ENCODE data around the gene ATL3.

The ATL3 gene, protein sequence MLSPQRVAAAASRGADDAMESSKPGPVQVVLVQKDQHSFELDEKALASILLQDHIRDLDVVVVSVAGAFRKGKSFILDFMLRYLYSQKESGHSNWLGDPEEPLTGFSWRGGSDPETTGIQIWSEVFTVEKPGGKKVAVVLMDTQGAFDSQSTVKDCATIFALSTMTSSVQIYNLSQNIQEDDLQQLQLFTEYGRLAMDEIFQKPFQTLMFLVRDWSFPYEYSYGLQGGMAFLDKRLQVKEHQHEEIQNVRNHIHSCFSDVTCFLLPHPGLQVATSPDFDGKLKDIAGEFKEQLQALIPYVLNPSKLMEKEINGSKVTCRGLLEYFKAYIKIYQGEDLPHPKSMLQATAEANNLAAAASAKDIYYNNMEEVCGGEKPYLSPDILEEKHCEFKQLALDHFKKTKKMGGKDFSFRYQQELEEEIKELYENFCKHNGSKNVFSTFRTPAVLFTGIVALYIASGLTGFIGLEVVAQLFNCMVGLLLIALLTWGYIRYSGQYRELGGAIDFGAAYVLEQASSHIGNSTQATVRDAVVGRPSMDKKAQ

DNA sequence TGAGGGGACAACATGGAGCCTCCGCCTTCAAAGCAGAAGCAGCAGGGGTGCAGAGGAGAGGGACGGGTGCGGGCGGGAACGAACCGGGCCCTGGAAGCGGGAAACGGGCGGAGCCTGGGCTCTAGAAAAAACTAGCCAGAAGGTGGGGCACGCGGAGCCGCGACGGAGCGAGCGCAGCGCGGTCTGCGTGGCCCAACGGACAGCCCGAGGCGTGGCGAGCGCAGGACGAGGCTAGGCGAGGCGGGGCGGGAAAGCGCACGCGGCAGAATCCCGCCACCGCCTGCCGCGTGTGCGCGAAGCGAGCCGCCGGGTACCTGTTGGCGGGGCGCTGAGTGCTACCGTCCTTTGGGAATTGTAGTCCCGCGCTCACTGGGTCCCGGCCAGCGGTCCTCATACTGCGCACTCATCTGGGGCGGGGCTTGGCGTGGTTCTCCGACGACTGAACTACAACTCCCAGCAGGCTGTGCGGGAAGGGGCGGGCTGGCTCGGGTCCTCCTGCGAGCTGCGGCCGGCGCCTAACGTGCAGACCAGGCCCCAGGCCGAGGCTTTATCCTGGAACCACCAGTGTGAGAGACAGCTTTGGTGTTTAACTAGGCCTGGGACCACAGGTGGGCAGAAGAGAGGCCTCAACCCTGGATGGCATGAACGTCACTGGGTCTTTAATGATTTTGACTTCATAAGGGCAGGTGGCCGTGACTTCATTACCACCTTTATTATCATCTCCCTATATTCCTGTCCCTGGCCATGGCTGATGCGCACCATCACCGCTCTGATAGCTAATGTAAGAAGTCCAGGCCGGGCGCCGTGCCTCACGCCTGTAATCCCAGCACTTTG, at the start of gene ATL3:
Gene ATL3 (minus strand): TSS at position 55 of the 834 bp plus-strand sequence. CDS start 41 bp downstream, at position 14.
- TF ChIP-seq, protein P1, sequence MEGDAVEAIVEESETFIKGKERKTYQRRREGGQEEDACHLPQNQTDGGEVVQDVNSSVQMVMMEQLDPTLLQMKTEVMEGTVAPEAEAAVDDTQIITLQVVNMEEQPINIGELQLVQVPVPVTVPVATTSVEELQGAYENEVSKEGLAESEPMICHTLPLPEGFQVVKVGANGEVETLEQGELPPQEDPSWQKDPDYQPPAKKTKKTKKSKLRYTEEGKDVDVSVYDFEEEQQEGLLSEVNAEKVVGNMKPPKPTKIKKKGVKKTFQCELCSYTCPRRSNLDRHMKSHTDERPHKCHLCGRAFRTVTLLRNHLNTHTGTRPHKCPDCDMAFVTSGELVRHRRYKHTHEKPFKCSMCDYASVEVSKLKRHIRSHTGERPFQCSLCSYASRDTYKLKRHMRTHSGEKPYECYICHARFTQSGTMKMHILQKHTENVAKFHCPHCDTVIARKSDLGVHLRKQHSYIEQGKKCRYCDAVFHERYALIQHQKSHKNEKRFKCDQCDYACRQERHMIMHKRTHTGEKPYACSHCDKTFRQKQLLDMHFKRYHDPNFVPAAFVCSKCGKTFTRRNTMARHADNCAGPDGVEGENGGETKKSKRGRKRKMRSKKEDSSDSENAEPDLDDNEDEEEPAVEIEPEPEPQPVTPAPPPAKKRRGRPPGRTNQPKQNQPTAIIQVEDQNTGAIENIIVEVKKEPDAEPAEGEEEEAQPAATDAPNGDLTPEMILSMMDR (IDR thresholded peaks at IDR 0.05; ENCODE audit: insufficient read depth, low read depth, low read length, missing control alignments), result no peak
- DNase-seq (ENCODE audit: low read depth), result peak; percentile 98
- H3K4me3 ChIP-seq (ENCODE audit: low read depth, low read length), result peak within 1 kb of the TSS; percentile 95

DNA sequence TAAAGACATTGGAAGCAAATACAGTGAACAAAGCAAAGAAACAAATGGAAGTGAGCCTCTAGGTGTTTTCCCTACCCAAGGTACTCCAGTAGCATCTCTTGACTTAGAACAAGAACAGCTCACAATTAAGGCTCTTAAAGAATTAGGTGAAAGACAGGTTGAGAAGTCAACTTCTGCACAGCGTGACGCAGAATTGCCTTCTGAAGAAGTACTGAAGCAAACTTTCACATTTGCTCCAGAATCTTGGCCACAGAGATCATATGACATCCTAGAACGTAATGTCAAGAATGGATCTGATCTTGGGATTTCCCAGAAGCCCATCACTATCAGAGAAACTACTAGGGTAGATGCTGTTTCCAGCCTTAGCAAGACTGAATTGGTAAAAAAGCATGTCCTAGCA, 49.4 kb upstream of the ATL3 start:
- no peak for DNase-seq (ENCODE audit: low read depth)
- TF ChIP-seq, protein P1 (IDR thresholded peaks at IDR 0.05; ENCODE audit: insufficient read depth, low read depth, low read length, missing control alignments), result no peak
- H3K4me3 ChIP-seq (ENCODE audit: low read depth, low read length), result no peak overlapping the region

DNA sequence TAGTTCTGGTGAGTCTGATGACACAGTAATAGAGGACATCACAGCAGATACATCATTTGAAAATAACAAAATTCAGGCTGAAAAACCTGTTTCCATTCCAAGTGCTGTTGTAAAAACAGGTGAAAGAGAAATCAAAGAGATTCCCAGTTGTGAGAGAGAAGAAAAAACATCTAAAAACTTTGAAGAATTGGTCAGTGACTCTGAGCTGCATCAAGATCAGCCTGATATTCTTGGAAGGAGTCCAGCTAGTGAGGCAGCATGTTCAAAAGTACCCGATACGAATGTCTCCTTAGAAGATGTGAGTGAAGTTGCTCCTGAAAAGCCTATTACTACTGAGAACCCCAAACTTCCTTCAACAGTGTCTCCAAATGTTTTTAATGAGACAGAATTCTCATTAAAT, 48.8 kb upstream of the ATL3 start:
- no peak for DNase-seq (ENCODE audit: low read depth)
- TF ChIP-seq, protein P1 (IDR thresholded peaks at IDR 0.05; ENCODE audit: insufficient read depth, low read depth, low read length, missing control alignments), result no peak
- H3K4me3 ChIP-seq (ENCODE audit: low read depth, low read length), result no peak overlapping the region

DNA sequence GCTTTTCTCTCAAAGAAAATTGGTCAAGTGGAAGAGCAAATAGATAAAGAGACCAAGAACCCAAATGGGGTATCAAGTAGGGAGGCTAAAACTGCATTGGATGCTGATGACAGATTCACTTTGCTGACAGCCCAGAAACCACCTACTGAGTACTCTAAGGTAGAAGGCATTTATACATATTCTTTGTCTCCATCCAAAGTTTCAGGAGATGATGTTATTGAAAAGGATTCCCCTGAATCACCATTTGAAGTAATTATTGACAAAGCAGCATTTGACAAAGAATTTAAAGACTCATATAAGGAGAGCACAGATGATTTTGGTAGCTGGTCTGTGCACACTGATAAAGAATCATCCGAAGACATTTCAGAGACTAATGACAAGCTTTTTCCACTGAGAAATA, 47.8 kb upstream of the ATL3 start:
- no peak for DNase-seq (ENCODE audit: low read depth)
- H3K4me3 ChIP-seq (ENCODE audit: low read depth, low read length), result no peak overlapping the region
- TF ChIP-seq, protein P1 (IDR thresholded peaks at IDR 0.05; ENCODE audit: insufficient read depth, low read depth, low read length, missing control alignments), result no peak

DNA sequence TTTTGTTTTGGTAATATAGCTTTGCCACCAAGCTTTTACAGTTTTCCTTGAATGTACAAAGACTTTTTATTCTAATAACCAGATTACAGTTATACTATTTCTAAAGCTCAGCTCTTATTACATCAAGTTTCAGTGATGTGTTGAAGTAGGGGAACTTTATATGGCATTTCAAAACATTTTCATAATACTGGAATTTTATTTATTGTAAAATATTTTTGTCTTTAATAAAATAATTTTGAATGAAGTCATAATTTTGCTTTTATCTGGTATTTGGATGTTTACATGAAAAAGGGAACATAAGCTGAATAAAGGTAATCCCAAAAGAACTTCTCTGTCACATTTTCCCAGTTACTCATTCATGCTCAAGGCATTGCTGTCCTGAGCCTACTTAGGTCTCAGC, 44.9 kb upstream of the ATL3 start:
- H3K4me3 ChIP-seq (ENCODE audit: low read depth, low read length), result no peak overlapping the region
- DNase-seq (ENCODE audit: low read depth), result no peak
- TF ChIP-seq, protein P1 (IDR thresholded peaks at IDR 0.05; ENCODE audit: insufficient read depth, low read depth, low read length, missing control alignments), result no peak

DNA sequence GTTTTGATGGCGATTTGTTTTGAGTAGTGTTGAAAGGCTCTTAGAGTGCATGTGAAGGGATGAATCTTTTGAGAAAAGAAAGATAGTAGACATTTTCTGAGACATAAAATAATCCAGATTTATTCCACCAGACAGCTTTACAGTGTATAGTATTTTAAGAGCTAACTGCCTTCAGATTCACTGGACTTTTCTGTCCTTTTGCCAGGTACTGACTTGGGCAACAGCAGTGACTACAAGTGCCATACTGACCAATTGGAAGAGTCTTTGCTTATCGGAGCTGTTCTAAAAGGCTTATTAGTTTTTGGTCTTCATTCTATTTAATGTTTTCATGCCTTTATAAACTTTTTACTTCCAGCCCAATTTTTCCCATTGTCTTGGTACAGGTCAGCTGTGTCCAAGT, 42.6 kb upstream of the ATL3 start:
- no peak for DNase-seq (ENCODE audit: low read depth)
- TF ChIP-seq, protein P1 (IDR thresholded peaks at IDR 0.05; ENCODE audit: insufficient read depth, low read depth, low read length, missing control alignments), result no peak

More for the DNA sequence above, 42.6 kb upstream of the ATL3 start:
- H3K4me3 ChIP-seq (ENCODE audit: low read depth, low read length), result no peak overlapping the region
